ENCODE data around the gene UPK3BL1. TPM values are rescaled to one million over a fixed set of nuclear protein-coding genes. Genes with fewer than 3 reads are reported as not detected.
"Not testable (repeated sequence)": the region's sequence is repeated elsewhere in the genome, so short reads cannot be mapped to it uniquely, and the experiment has no call there.

Gene UPK3BL1
- total and polyA plus RNA-seq, 4 donors, result 11.3 to 21.7 (median 19.9) TPM

GRCh38 chr7:102671166-102671955, 28.8 kb upstream of the UPK3BL1 start, which contains the start of gene POLR2J2:
POLR2J2 (minus strand) TSS chr7:102671663; CDS start chr7:102671601, 62 bp downstream.
- H3K4me1 ChIP-seq (ENCODE audit: control insufficient read depth, insufficient read depth, low read length); H3K36me3 ChIP-seq (ENCODE audit: control insufficient read depth, insufficient read depth, low read length); H3K9me3 ChIP-seq (ENCODE audit: control insufficient read depth, insufficient read depth, low read length); H3K27me3 ChIP-seq (ENCODE audit: control insufficient read depth, insufficient read depth, low read length); H3K27ac ChIP-seq (ENCODE audit: low read depth, low read length): not testable (repeated sequence)
- H3K4me3 ChIP-seq (ENCODE audit: low read depth, low read length), result peak within 1 kb of the TSS; percentile 44
- DNase-seq (ENCODE audit: low read depth in 4 of 6, low spot score in 6 of 6), result peak in 2 of 6 donors; percentile 2 to 44
- WGBS (ENCODE audit: insufficient coverage), result no CpG with 5 or more reads among the region's 63 CpGs

DNA sequence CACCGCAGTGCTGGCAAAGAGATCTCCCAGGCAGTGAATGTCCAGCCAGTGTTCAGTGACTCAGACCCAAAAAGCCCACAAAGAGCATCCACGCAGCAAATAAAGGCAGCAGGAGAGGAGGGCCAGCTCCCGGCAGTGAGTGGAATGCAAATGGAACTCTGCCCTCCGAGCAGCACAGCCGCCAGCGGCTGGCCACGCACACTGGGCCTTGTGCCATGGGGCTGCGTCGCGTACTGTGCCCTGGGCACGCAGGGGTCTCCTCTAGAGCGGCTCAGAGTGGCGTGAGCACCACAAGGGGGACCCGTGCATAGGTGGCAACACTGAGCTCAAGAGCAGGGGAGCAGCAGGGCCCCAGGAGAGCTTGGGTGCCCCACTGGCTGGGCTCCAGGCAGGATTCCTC, 24.9 kb upstream of the UPK3BL1 start:
- H3K27me3 ChIP-seq (ENCODE audit: control insufficient read depth, insufficient read depth, low read length); H3K4me3 ChIP-seq (ENCODE audit: low read depth, low read length); H3K36me3 ChIP-seq (ENCODE audit: control insufficient read depth, insufficient read depth, low read length); H3K4me1 ChIP-seq (ENCODE audit: control insufficient read depth, insufficient read depth, low read length); DNase-seq (ENCODE audit: low read depth in 4 of 6, low spot score in 6 of 6); H3K27ac ChIP-seq (ENCODE audit: low read depth, low read length); H3K9me3 ChIP-seq (ENCODE audit: control insufficient read depth, insufficient read depth, low read length): not testable (repeated sequence)
- no CpG with 5 or more reads among the region's 14 CpGs for WGBS (ENCODE audit: insufficient coverage)

DNA sequence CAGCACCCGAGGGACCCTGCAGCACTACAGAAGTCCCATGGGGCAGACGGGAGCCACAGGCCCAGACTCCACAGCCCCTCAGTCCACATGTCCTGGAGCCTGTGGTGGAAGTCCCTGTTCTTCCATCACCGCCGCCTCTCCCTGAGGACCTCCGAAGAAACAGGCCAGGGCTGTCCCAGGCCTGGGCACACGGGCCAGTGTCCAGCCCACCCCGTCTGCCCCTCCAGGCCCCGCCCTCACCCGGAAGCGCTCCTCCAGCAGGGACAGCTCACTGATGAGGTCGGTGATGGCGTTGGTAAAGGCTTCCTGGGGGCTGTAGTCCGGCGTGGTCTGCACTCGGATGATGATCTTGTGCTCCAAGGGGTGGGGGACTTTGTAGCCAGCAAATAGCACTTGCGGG, 24.3 kb upstream of the UPK3BL1 start:
- not testable (repeated sequence) for H3K27me3 ChIP-seq (ENCODE audit: control insufficient read depth, insufficient read depth, low read length); H3K9me3 ChIP-seq (ENCODE audit: control insufficient read depth, insufficient read depth, low read length); H3K27ac ChIP-seq (ENCODE audit: low read depth, low read length); DNase-seq (ENCODE audit: low read depth in 4 of 6, low spot score in 6 of 6); H3K36me3 ChIP-seq (ENCODE audit: control insufficient read depth, insufficient read depth, low read length); H3K4me1 ChIP-seq (ENCODE audit: control insufficient read depth, insufficient read depth, low read length); H3K4me3 ChIP-seq (ENCODE audit: low read depth, low read length)
- WGBS (ENCODE audit: insufficient coverage), result no CpG with 5 or more reads among the region's 16 CpGs

DNA sequence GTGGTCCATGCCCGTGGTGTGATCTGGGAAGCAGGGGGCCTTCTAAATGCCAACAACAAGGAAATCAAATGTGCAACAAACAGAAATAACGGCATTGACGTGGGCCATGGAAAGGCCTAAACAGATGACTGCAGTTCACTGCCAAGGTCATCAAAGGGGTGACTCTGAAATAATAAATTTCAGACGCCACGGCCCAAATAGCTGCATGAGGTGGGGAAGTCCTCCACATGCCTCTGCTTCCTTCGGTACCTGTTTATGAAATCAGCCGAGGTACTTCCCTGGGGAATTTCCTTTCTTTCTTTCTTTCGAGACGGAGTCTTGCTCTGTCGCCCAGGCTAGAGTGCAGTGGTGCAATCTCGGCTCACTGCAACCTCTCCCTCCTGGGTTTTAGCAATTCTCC, 22.2 kb upstream of the UPK3BL1 start:
- DNase-seq (ENCODE audit: low read depth in 4 of 6, low spot score in 6 of 6); H3K4me1 ChIP-seq (ENCODE audit: control insufficient read depth, insufficient read depth, low read length); H3K9me3 ChIP-seq (ENCODE audit: control insufficient read depth, insufficient read depth, low read length); H3K4me3 ChIP-seq (ENCODE audit: low read depth, low read length); H3K27me3 ChIP-seq (ENCODE audit: control insufficient read depth, insufficient read depth, low read length); H3K36me3 ChIP-seq (ENCODE audit: control insufficient read depth, insufficient read depth, low read length); H3K27ac ChIP-seq (ENCODE audit: low read depth, low read length): not testable (repeated sequence)
- no CpG with 5 or more reads among the region's 11 CpGs for WGBS (ENCODE audit: insufficient coverage)

DNA sequence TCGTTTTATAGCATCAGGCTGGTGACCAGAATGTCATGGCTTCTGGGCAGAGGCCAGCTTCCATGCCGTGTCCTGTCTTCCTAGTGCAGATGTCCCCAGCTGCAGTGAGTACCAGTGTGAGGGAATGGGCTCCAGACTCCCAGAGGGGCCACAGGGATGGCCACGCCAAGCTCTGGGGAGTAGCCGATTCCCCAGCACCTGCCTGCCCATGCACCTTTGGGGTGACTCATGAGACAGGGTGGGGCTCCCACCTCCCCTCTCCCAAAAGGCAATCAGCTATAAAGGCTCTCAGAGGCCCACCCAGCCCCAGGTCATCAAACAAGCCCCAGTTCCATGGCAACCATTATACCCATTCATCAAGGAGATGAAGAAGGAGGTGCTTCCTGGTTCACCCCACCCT, 7.3 kb upstream of the UPK3BL1 start, which contains the start of gene SPDYE2B:
TSS of gene SPDYE2B (plus strand) at position 396 of the 400 bp plus-strand sequence. CDS start 2,030 bp downstream, outside the sequence.
- not testable (repeated sequence) for H3K4me1 ChIP-seq (ENCODE audit: control insufficient read depth, insufficient read depth, low read length); H3K27ac ChIP-seq (ENCODE audit: low read depth, low read length); H3K9me3 ChIP-seq (ENCODE audit: control insufficient read depth, insufficient read depth, low read length); H3K36me3 ChIP-seq (ENCODE audit: control insufficient read depth, insufficient read depth, low read length); H3K27me3 ChIP-seq (ENCODE audit: control insufficient read depth, insufficient read depth, low read length); H3K4me3 ChIP-seq (ENCODE audit: low read depth, low read length); DNase-seq (ENCODE audit: low read depth in 4 of 6, low spot score in 6 of 6)
- no CpG with 5 or more reads among the region's 4 CpGs for WGBS (ENCODE audit: insufficient coverage)

DNA sequence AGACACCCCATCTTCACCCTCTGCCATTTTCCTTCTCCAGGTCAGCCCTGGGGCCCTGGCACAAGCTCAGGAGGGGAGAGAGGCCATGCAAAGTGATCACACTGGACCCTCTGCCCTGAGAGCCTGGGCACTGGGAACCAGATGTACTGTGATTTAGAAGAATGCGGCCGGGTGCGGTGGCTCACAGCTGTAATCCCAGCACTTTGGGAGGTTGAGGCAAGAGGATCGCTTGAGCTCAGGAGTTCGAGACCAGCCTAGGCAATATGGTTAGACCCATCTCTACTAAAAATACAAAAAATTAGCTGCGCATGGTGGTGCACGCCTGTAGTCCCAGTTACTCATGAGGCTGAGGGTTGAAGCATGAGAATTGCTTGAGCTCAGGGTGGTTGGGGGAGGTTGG, 5.2 kb upstream of the UPK3BL1 start:
- not testable (repeated sequence) for H3K36me3 ChIP-seq (ENCODE audit: control insufficient read depth, insufficient read depth, low read length); DNase-seq (ENCODE audit: low read depth in 4 of 6, low spot score in 6 of 6); H3K4me1 ChIP-seq (ENCODE audit: control insufficient read depth, insufficient read depth, low read length); H3K27me3 ChIP-seq (ENCODE audit: control insufficient read depth, insufficient read depth, low read length); H3K9me3 ChIP-seq (ENCODE audit: control insufficient read depth, insufficient read depth, low read length); H3K4me3 ChIP-seq (ENCODE audit: low read depth, low read length); H3K27ac ChIP-seq (ENCODE audit: low read depth, low read length)
- whole genome bisulfite sequencing (ENCODE audit: insufficient coverage), result no CpG with 5 or more reads among the region's 7 CpGs

DNA sequence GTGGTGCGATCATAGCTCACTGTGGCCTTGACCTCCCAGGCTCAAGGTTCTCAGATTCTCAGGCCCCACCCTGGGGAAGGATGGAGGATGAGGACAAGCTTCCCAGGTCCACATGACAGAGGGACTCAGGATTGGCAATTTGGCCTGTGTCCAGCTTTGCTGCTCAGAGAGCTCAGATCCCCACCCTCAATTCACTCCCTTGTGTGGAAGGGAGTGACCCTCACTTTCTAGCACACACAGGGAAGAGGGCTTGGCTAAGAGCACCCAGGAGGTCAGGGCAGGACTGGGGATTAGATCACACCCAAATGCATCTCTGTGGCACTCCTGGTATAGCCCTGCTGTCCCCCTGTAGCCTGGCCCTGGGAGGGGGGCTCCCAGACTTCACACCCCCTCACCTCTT, 813 bp upstream of the UPK3BL1 start:
- H3K27me3 ChIP-seq (ENCODE audit: control insufficient read depth, insufficient read depth, low read length); H3K9me3 ChIP-seq (ENCODE audit: control insufficient read depth, insufficient read depth, low read length); H3K36me3 ChIP-seq (ENCODE audit: control insufficient read depth, insufficient read depth, low read length); H3K4me1 ChIP-seq (ENCODE audit: control insufficient read depth, insufficient read depth, low read length); DNase-seq (ENCODE audit: low read depth in 4 of 6, low spot score in 6 of 6); H3K4me3 ChIP-seq (ENCODE audit: low read depth, low read length); H3K27ac ChIP-seq (ENCODE audit: low read depth, low read length): not testable (repeated sequence)
- WGBS (ENCODE audit: insufficient coverage), result no CpG with 5 or more reads among the region's 1 CpG

DNA sequence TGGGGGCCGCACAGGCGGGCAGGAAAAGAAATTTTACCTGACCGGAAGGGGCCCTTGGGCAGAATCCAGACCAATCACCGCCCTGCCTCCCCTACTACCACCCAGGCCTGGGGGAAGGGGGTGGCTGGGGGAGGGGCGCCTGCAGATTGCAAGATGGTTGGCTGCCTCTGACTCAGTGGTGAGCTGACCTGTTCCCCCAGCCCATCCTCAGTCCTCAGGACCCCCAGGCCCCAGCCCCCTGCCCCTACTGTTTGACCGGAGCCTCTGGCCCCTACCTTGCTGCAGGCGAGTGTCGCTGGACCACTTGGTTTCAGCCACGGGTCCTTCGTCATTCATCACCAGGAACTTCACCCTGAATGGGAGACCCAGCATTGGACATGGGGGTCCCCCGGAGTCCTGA, 3.7 kb downstream of the UPK3BL1 start:
- DNase-seq (ENCODE audit: low read depth in 4 of 6, low spot score in 6 of 6), result peak in 2 of 6 donors; percentile 0
- not testable (repeated sequence) for H3K27ac ChIP-seq (ENCODE audit: low read depth, low read length); H3K27me3 ChIP-seq (ENCODE audit: control insufficient read depth, insufficient read depth, low read length); H3K4me1 ChIP-seq (ENCODE audit: control insufficient read depth, insufficient read depth, low read length); H3K9me3 ChIP-seq (ENCODE audit: control insufficient read depth, insufficient read depth, low read length); H3K4me3 ChIP-seq (ENCODE audit: low read depth, low read length); H3K36me3 ChIP-seq (ENCODE audit: control insufficient read depth, insufficient read depth, low read length)
- WGBS (ENCODE audit: insufficient coverage), result no CpG with 5 or more reads among the region's 11 CpGs

DNA sequence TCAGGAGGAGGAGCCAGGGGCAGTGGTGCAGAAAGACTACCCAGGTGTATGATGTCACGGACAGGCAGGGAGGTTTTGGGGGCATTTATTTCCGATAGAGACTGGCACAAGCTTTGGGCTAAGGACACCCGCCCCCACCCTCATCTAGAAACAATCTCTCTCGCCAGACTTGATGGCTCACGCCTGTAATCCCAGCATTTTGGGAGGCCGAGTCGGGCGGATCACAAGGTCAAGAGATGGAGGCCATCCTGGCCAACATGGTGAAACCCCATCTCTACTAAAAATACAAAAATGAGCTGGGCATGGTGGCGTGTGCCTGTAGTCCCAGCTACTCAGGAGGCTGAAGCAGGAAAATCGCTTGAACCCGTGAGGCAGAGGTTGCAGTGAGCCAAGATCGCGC, 5.6 kb downstream of the UPK3BL1 start:
- DNase-seq (ENCODE audit: low read depth in 4 of 6, low spot score in 6 of 6); H3K4me3 ChIP-seq (ENCODE audit: low read depth, low read length); H3K27me3 ChIP-seq (ENCODE audit: control insufficient read depth, insufficient read depth, low read length); H3K36me3 ChIP-seq (ENCODE audit: control insufficient read depth, insufficient read depth, low read length); H3K9me3 ChIP-seq (ENCODE audit: control insufficient read depth, insufficient read depth, low read length); H3K27ac ChIP-seq (ENCODE audit: low read depth, low read length); H3K4me1 ChIP-seq (ENCODE audit: control insufficient read depth, insufficient read depth, low read length): not testable (repeated sequence)
- WGBS (ENCODE audit: insufficient coverage), result no CpG with 5 or more reads among the region's 13 CpGs

GRCh38 chr7:102635354-102635753, 7.2 kb downstream of the UPK3BL1 start:
- not testable (repeated sequence) for H3K36me3 ChIP-seq (ENCODE audit: control insufficient read depth, insufficient read depth, low read length); H3K27ac ChIP-seq (ENCODE audit: low read depth, low read length); H3K9me3 ChIP-seq (ENCODE audit: control insufficient read depth, insufficient read depth, low read length); H3K4me1 ChIP-seq (ENCODE audit: control insufficient read depth, insufficient read depth, low read length); DNase-seq (ENCODE audit: low read depth in 4 of 6, low spot score in 6 of 6); H3K27me3 ChIP-seq (ENCODE audit: control insufficient read depth, insufficient read depth, low read length); H3K4me3 ChIP-seq (ENCODE audit: low read depth, low read length)
- WGBS (ENCODE audit: insufficient coverage), result no CpG with 5 or more reads among the region's 5 CpGs

Measured in spinal cord (tissue), 10 donors.